ENCODE measurements around the gene TGM4.

DNA sequence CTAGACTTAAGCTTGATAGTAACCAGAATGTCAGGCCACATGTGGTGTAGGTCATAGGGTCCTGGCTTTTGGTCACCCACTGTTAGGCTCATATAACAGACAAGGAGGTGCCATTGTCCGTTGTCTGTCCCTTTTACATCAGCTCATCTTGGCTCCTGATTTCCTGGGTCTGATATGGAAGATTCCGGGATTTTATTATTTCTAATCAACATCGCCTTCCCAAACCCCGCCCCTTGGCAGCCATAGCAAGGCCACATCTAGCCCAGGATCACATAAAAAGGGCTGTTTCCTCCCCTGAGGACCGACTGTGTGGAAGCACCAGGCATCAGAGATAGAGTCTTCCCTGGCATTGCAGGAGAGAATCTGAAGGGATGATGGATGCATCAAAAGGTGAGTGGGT is at the start of gene TGM4:
- TF ChIP-seq ESRRG (CRISPR knock-in tag; IDR thresholded peaks at IDR 0.05) (no peak), ZC3H10 (CRISPR knock-in tag; IDR thresholded peaks at IDR 0.05) (no peak), ZFP3 (CRISPR knock-in tag; IDR thresholded peaks at IDR 0.05) (no peak), ZNF8 (CRISPR knock-in tag; IDR thresholded peaks at IDR 0.05) (no peak), ARNTL (CRISPR knock-in tag; IDR thresholded peaks at IDR 0.05; ENCODE audit: borderline replicate concordance, low read depth) (no peak), TOX (CRISPR knock-in tag; IDR thresholded peaks at IDR 0.05; ENCODE audit: borderline replicate concordance) (no peak), BACH2 (CRISPR knock-in tag; IDR thresholded peaks at IDR 0.05; ENCODE audit: borderline replicate concordance) (no peak), TCF4 (CRISPR knock-in tag; IDR thresholded peaks at IDR 0.05; ENCODE audit: borderline replicate concordance) (no peak)

Data from SK-N-SH treated with all-trans-retinoic acid at 6 μM for 48 hours (cell line).